ENCODE data around the gene OLFM1.

OLFM1 gene

DNA sequence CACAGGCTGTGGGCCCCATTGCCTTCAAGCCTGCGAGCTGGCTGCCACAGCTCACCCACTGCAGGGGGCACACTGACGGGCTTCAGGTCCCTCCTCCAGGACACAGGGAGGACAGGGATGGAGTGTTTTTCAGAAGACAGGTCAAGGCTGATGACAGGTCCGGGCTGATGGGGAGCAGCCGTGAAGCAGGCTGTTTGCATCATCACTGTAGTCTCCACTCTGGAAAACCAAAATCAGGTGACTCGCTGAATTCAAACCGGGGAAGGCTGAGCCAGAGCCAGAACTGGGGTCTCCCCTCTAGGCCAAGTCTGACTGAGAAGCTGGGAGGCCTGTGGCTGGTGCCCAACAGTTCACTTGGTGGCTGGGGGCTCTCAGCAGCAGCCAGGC is 48.5 kb downstream of the OLFM1 start:
- Histone ChIP-seq H3K27me3 (ENCODE audit: insufficient read depth, poor library complexity, severe bottlenecking) (peaks cover 2% of the 10 kb centered on the region), H3K27ac (replicated peaks) (no peak overlapping the region), H3K4me3 (replicated peaks; ENCODE audit: insufficient read depth, low read length) (no peak overlapping the region)
- TF ChIP-seq GABPA (IDR thresholded peaks at IDR 0.05; ENCODE audit: low read depth) (no peak), REST (IDR thresholded peaks at IDR 0.05; ENCODE audit: insufficient replicate concordance, low read depth) (no peak), CTCF (IDR thresholded peaks at IDR 0.05; ENCODE audit: insufficient read depth, low read length) (no peak), SPI1 (IDR thresholded peaks at IDR 0.05; ENCODE audit: borderline replicate concordance, low read depth) (no peak), POLR2AphosphoS5 (IDR thresholded peaks at IDR 0.05; ENCODE audit: low read depth) (no peak)
- no peak for DNase-seq (ENCODE audit: low read depth in 1 of 2, low spot score in 1 of 2)

DNA sequence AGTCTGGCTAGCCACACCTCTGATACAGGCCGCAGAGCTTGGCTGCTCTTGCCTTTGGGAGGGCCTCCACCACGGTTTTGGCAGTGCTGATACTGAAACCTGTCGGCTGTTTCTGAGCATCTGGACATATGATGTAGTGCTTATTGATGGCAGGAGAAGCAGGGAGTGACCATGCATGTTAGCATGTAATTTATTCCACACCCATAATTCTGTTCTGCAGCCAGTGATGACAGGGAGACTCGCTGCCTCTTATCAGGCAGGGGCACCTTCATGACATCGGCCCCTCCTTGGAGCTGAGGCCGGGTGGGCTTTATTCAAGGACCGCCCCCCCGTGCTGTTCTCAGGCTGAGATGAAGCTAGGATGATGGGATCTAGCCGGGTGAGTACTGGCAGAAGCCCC is 49.0 kb downstream of the OLFM1 start:
- TF ChIP-seq REST (IDR thresholded peaks at IDR 0.05; ENCODE audit: insufficient replicate concordance, low read depth) = no peak
- TF ChIP-seq CTCF (IDR thresholded peaks at IDR 0.05; ENCODE audit: insufficient read depth, low read length) = no peak
- TF ChIP-seq SPI1 (IDR thresholded peaks at IDR 0.05; ENCODE audit: borderline replicate concordance, low read depth) = no peak
- TF ChIP-seq POLR2AphosphoS5 (IDR thresholded peaks at IDR 0.05; ENCODE audit: low read depth) = no peak
- no peak for TF ChIP-seq GABPA (IDR thresholded peaks at IDR 0.05; ENCODE audit: low read depth)
- Histone ChIP-seq H3K27me3 (ENCODE audit: insufficient read depth, poor library complexity, severe bottlenecking) (peaks cover 2% of the 10 kb centered on the region), H3K4me3 (replicated peaks; ENCODE audit: insufficient read depth, low read length) (no peak overlapping the region), H3K27ac (replicated peaks) (no peak overlapping the region)
- DNase-seq (ENCODE audit: low read depth in 1 of 2, low spot score in 1 of 2) = no peak

DNA sequence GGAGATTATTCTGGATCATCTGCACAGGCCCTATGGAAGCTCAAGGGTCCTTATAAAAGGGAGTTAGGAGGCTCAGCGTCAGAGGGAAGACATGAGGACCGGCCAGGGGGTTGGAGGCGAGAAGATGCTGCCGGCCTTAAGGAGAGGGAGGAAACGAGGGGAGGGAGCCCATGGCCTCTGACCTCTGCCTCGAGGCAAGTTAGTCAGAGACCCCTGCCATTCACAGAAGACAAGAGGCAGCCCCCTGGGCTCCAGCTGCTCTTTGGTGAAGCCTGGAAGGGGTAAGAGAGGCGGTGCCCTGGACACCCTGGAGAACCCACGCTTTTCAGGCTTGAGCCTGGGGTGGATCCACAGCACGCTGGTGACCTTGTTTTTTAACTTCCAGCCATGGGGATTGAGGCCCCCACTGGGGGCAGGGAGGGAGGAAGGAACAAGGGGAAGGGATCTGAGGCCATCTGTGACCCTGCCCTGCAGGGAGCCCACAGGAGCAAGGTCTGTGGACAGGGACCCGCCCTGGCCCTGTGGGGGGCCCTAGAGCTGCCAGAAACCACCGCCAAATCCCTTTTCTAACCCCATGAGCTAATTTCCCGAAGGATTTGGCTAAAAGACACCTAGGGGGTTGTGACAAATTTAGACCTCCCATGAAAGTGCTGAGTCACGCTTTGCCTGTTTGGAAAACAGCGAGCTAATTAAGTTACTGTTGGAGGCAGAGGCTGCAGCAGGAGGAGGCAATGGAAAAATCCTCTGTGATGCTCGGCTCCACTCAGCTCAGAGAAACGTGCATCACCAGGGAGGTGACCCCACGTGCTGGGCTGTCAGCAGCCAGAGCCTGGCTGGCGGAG is 49.7 kb downstream of the OLFM1 start:
- H3K27ac ChIP-seq (replicated peaks) = no peak overlapping the region
- TF ChIP-seq REST (IDR thresholded peaks at IDR 0.05; ENCODE audit: insufficient replicate concordance, low read depth) (no peak), CTCF (IDR thresholded peaks at IDR 0.05; ENCODE audit: insufficient read depth, low read length) (no peak), GABPA (IDR thresholded peaks at IDR 0.05; ENCODE audit: low read depth) (no peak), POLR2AphosphoS5 (IDR thresholded peaks at IDR 0.05; ENCODE audit: low read depth) (no peak), SPI1 (IDR thresholded peaks at IDR 0.05; ENCODE audit: borderline replicate concordance, low read depth) (no peak)
- H3K27me3 ChIP-seq (ENCODE audit: insufficient read depth, poor library complexity, severe bottlenecking) = no peaks in the 10 kb centered on the region
- no peak overlapping the region for H3K4me3 ChIP-seq (replicated peaks; ENCODE audit: insufficient read depth, low read length)
- DNase-seq (ENCODE audit: low read depth in 1 of 2, low spot score in 1 of 2) = no peak

Measured in HL-60 (cell line).